Keratinocyte (primary cell): ENCODE results near the gene IRX5. TPM values are rescaled to one million over a fixed set of nuclear protein-coding genes. Genes with fewer than 3 reads are reported as not detected.

Source experiments
- DNase-seq: peaks from one replicate; pipeline ENCODE4 v3.0.0-alpha.2; 2011; ENCODE audit warnings: low read depth, missing footprints, low spot score
- FAIRE-seq: peaks from 2 replicates; lab custom pipeline; 2011; peaks lifted over from hg19 to GRCh38; lab: Jason Lieb, UNC
- H2AFZ ChIP-seq: 2 replicates; pipeline ENCODE4 v1.6.0; 2012; ENCODE audit warnings: low read length, control low read depth, inconsistent platforms; ENCODE audit not compliant: control insufficient read depth
- H3K27ac ChIP-seq: 2 replicates; pipeline ENCODE4 v1.5.1; 2011; ENCODE audit warnings: low read length; ENCODE audit not compliant: control insufficient read depth, insufficient read depth
- H3K27me3 ChIP-seq: 3 replicates; pipeline ENCODE4 v1.6.0; 2011; ENCODE audit warnings: low read length; ENCODE audit not compliant: control insufficient read depth, insufficient read depth; ENCODE audit errors: extremely low read depth
- H3K36me3 ChIP-seq, 2 experiments: 2 replicates in 1 of 2; 3 replicates in 1 of 2; pipeline ENCODE4 v1.5.1; 2011; ENCODE audit warnings: low read length in 2 of 2, mild to moderate bottlenecking in 1 of 2; ENCODE audit not compliant: control insufficient read depth in 2 of 2, insufficient read depth in 2 of 2; ENCODE audit errors: extremely low read depth in 1 of 2
- H3K4me1 ChIP-seq: 3 replicates; pipeline ENCODE4 v1.5.1; 2011; ENCODE audit warnings: low read length; ENCODE audit not compliant: control insufficient read depth, insufficient read depth; ENCODE audit errors: extremely low read depth
- H3K4me2 ChIP-seq: 3 replicates; pipeline ENCODE4 v1.6.0; 2011; ENCODE audit warnings: low read depth, low read length; ENCODE audit not compliant: control insufficient read depth, insufficient read depth; ENCODE audit errors: extremely low read depth
- H3K4me3 ChIP-seq, 3 experiments: fragments of 200-600 bp in 1 of 3; sonication (generic) in 1 of 3; 2 replicates in 2 of 3; 3 replicates in 1 of 3; pipeline ENCODE4 v1.5.1; 2011 to 2016; ENCODE audit warnings: low read length in 3 of 3, mild to moderate bottlenecking in 3 of 3, control low read depth in 2 of 3, inconsistent platforms in 1 of 3, low read depth in 1 of 3, mixed read lengths in 1 of 3, mixed run types in 1 of 3, moderate library complexity in 1 of 3; ENCODE audit not compliant: control insufficient read depth in 2 of 3, insufficient read depth in 2 of 3; ENCODE audit errors: extremely low read depth in 1 of 3
- H3K79me2 ChIP-seq: 2 replicates; pipeline ENCODE4 v1.6.0; 2012; ENCODE audit warnings: low read length; ENCODE audit not compliant: control insufficient read depth, insufficient read depth
- H3K9ac ChIP-seq: 3 replicates; pipeline ENCODE4 v1.6.0; 2011; ENCODE audit warnings: low read length; ENCODE audit not compliant: control insufficient read depth, insufficient read depth; ENCODE audit errors: extremely low read depth
- H3K9me1 ChIP-seq: 3 replicates; pipeline ENCODE4 v1.6.0; 2011; ENCODE audit warnings: low read length; ENCODE audit not compliant: control insufficient read depth, insufficient read depth; ENCODE audit errors: extremely low read depth
- H3K9me3 ChIP-seq: 2 replicates; pipeline ENCODE4 v1.5.1; 2012; ENCODE audit warnings: low read depth, low read length; ENCODE audit not compliant: control insufficient read depth
- H4K20me1 ChIP-seq: 3 replicates; pipeline ENCODE4 v1.6.0; 2011; ENCODE audit warnings: low read length; ENCODE audit not compliant: control insufficient read depth, insufficient read depth; ENCODE audit errors: extremely low read depth
- EZH2 ChIP-seq: IDR thresholded peaks from one replicate; pipeline ENCODE4 v1.6.1; 2012; ENCODE audit warnings: inconsistent platforms, mild to moderate bottlenecking, low read length, moderate library complexity
- dilution Hi-C: fragments of 300-500 bp; cut with MboI; formaldehyde crosslinking; loops from one replicate; pipeline ENCODE4 v1.7.0; 2020; ENCODE audit warnings: low sequenced_read_pairs; ENCODE audit not compliant: extremely low pct_ligation_motif_present
- polyA plus RNA-seq, 5 experiments: library from polyadenylated mRNA; depleted of rRNA in 3 of 5; stranded (reverse) in 3 of 5; stranded (forward) in 1 of 5; unstranded in 1 of 5; fragments of >200 nt; gene quantifications; 1 replicate in 1 of 5; 2 replicates in 3 of 5; 3 replicates in 1 of 5; pipeline versions ENCODE4 v1.2.1 to v1.2.3, GENCODE V29; 2011 to 2012; ENCODE audit warnings: missing spikeins in 2 of 5, low read depth in 1 of 5, low replicate concordance in 1 of 5
- TF ChIP-seq, protein P1 (sequence below), 3 experiments: IDR thresholded peaks in 1 of 3; conservative IDR thresholded peaks in 1 of 3; optimal IDR thresholded peaks in 1 of 3; 2 replicates in 2 of 3; 3 replicates in 1 of 3; pipeline versions ENCODE3 to v1.5.1; 2011; ENCODE audit warnings: low read length in 3 of 3, mild to moderate bottlenecking in 3 of 3, moderate library complexity in 2 of 3, control low read depth in 1 of 3, inconsistent platforms in 1 of 3; ENCODE audit not compliant: insufficient read depth in 2 of 3; ENCODE audit errors: extremely low read depth in 1 of 3

Gene IRX5
- polyA plus RNA-seq, 1 donor (not counting 4 experiments of a cell fraction or from before 2014, with no cell fraction given): 2.6 TPM

DNA sequence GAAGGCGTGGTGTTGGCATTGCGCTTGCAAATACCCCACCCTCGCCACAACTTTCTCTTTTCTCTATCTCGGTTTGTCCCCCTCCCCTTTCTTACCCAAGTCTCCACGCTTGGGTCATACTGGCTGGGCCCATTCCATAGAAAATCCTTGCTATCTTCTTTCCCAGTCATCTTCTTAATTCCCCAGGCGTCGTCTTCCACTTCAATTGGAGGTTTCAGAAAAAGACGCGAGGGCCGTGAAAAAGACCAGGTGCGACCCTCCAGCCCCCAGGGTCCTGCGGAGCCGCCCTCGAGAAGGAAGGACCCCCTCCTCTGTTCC lies 8.3 kb downstream of the IRX5 start:
- Histone ChIP-seq H3K27me3 (no peaks in the 10 kb centered on the region), H3K4me2 (no peak overlapping the region), H3K9me1 (no peaks in the 10 kb centered on the region), H3K4me1 (peaks cover 13% of the 10 kb centered on the region), H3K9me3 (no peaks in the 10 kb centered on the region), H3K79me2 (peaks cover 32% of the 10 kb centered on the region), H3K36me3 (peaks cover 0 to 3% of the 10 kb centered on the region in 2 experiments), H3K27ac (no peak overlapping the region), H3K4me3 (no peak overlapping the region), H2AFZ (no peak overlapping the region), H4K20me1 (no peaks in the 10 kb centered on the region), H3K9ac (no peak overlapping the region)
- DNase-seq (no peak), FAIRE-seq (no peak)
- dilution Hi-C loops: no loop called here
- TF ChIP-seq, protein P1, sequence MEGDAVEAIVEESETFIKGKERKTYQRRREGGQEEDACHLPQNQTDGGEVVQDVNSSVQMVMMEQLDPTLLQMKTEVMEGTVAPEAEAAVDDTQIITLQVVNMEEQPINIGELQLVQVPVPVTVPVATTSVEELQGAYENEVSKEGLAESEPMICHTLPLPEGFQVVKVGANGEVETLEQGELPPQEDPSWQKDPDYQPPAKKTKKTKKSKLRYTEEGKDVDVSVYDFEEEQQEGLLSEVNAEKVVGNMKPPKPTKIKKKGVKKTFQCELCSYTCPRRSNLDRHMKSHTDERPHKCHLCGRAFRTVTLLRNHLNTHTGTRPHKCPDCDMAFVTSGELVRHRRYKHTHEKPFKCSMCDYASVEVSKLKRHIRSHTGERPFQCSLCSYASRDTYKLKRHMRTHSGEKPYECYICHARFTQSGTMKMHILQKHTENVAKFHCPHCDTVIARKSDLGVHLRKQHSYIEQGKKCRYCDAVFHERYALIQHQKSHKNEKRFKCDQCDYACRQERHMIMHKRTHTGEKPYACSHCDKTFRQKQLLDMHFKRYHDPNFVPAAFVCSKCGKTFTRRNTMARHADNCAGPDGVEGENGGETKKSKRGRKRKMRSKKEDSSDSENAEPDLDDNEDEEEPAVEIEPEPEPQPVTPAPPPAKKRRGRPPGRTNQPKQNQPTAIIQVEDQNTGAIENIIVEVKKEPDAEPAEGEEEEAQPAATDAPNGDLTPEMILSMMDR (optimal IDR thresholded peaks at IDR 0.05 in 1 of 3, IDR thresholded peaks at IDR 0.05 in 1 of 3, conservative IDR thresholded peaks at IDR 0.05 in 1 of 3; ENCODE audit: extremely low read depth in 1 of 3, insufficient read depth in 2 of 3, low read length in 3 of 3): no peak
- TF ChIP-seq EZH2: no peak

DNA sequence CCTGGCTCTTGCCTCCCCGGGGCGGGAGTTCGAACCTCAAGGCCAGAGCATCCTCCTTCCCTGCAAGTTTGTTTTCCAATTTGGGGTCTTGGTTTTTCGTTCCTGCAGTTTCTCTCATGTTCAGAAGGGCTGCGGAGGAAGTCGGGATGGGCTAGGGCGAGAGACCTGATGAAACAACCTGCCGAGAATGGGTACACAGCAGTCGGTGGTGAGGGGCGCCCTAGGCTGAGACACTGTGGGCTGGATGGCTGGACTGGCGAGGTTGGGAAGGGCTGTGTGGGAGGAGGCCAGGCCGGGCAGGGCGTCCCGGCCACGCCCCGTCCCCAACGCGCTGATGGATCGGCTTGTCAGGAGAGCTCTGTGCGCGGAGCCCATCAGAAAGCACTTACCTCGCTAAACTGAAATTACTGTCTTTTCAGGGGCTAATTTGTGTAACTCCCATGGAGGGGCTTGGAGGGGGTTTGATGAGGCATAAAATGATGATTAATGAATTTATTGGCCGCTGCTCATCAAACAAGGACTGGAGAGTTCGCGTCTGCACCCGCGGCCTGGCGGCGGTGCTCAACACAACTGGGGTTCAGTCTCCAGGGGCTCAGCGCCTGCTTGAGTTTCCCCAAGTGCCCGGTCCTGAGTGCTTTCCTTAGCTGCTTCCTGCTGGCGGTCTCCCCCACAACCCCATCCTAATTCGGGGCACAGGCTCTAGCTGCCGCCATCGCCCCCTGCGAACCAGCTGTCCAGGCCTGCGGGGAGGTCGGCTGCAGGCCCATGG lies 9.0 kb downstream of the IRX5 start:
- dilution Hi-C loops: no loop called here
- H3K79me2 ChIP-seq: peaks cover 25% of the 10 kb centered on the region
- no peak overlapping the region for H3K4me3 ChIP-seq
- no peak overlapping the region for H3K27ac ChIP-seq
- no peak overlapping the region for H3K9ac ChIP-seq
- H3K27me3 ChIP-seq: no peaks in the 10 kb centered on the region
- no peak overlapping the region for H2AFZ ChIP-seq
- H3K9me1 ChIP-seq: no peaks in the 10 kb centered on the region
- FAIRE-seq: no peak
- no peaks in the 10 kb centered on the region for H4K20me1 ChIP-seq
- no peak overlapping the region for H3K4me2 ChIP-seq
- H3K9me3 ChIP-seq: no peaks in the 10 kb centered on the region
- H3K4me1 ChIP-seq: peaks cover 11% of the 10 kb centered on the region
- TF ChIP-seq, protein P1 (optimal IDR thresholded peaks at IDR 0.05 in 1 of 3, IDR thresholded peaks at IDR 0.05 in 1 of 3, conservative IDR thresholded peaks at IDR 0.05 in 1 of 3; ENCODE audit: extremely low read depth in 1 of 3, insufficient read depth in 2 of 3, low read length in 3 of 3): no peak
- TF ChIP-seq EZH2: no peak
- H3K36me3 ChIP-seq: no peaks in the 10 kb centered on the region
- DNase-seq: no peak
